Mucosa of descending colon (tissue), 3 donors: ENCODE data around the gene FOXA1. TPM values are rescaled to one million over a fixed set of nuclear protein-coding genes. Genes with fewer than 3 reads are reported as not detected.

Experiments
- ATAC-seq: fragments of 200-7000 bp; cut with Tn5 transposase; one replicate; pipeline ENCODE4 v1.9.1; 2020; ENCODE audit warnings: mild to moderate bottlenecking, moderate library complexity
- DNase-seq, 3 donors: peaks; one replicate each; pipeline ENCODE4 v3.0.0-alpha.2; 2020
- H3K36me3 ChIP-seq: fragments of 200-600 bp; one replicate; pipeline ENCODE4 v1.8.0; 2021; ENCODE audit warnings: low read depth, mild to moderate bottlenecking
- H3K4me1 ChIP-seq: fragments of 200-600 bp; one replicate; pipeline ENCODE4 v1.8.0; 2021; ENCODE audit warnings: low read depth, mild to moderate bottlenecking
- H3K4me3 ChIP-seq: fragments of 200-600 bp; one replicate; pipeline ENCODE4 v1.8.0; 2021; ENCODE audit warnings: mild to moderate bottlenecking
- H3K9me3 ChIP-seq: fragments of 200-600 bp; one replicate; pipeline ENCODE4 v1.8.0; 2021; ENCODE audit warnings: mild to moderate bottlenecking
- intact Hi-C, 2 donors: fragments of 100-400 bp; cut with DNase I in 1 of 2; cut with micrococcal nuclease in 1 of 2; formaldehyde crosslinking; loops; one replicate each; pipeline versions ENCODE4 v1.11.0 to v1.11.1; 2022; cut with DNase I, micrococcal nuclease
- total RNA-seq, 3 donors: library from RNA; stranded (reverse); fragmentation: NEBNext Ultra II Directional in 2 of 3; extraction: Animal tissue kit (Norgen Biotek cat#: 25700) in 2 of 3; gene quantifications; one replicate each; pipeline versions ENCODE4 v1.2.1 to v1.2.4, GENCODE V29; 2021 to 2023
- TF ChIP-seq, protein P1 (sequence below): fragments of 200-600 bp; IDR thresholded peaks from one replicate; pipeline ENCODE4 v1.8.0; 2022; ENCODE audit warnings: antibody characterized with exemption, mild to moderate bottlenecking
- donor health status: DM: no; HTN: no; CAD: no; lungs with moderate emphysema.
- donor health status: DM: no; HTN: no; CAD: no.
- donor health status: DM: no; HTN: yes; CAD: no.

The FOXA1 gene
- total RNA-seq, 3 donors from 2014 or later, result 21.1 to 73.3 (median 64.5) TPM

DNA sequence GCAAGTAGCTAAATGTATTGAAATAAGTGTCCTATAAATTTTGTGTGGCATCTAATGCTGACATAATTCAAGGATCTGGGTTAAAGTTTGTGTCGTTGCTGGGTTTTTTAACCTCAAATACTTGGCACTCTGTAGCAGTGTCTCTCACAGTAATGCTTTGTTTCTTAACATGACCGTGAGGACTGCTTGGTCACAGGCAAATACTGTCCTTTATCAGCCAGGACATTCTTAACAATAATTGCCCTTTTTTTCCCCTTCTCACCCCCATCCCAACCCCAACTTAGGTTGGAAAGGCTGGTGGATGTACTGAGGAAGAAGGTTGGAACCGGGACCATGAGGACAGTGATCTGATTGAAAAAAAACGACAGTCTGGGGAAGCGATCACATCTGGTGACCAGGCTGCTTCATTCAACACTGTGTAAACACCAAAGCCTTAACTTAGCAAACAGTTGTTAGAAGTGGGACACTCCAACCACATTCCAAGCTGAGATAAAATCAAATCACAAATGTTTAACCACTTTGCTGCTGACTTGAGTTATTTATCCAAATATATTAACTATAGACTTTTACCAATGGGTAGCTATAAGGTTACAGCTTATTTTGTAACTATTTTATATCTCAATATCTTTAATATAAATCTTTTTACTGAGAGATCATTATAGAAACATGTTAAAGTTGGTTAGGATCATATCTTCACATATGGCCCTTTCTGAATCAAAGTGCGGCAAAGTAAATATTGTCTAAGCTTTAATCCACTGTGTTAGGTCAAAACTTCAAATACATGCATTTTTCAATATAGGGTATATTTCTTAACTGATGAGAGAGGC, 48.2 kb downstream of the FOXA1 start:
- TF ChIP-seq, protein P1, sequence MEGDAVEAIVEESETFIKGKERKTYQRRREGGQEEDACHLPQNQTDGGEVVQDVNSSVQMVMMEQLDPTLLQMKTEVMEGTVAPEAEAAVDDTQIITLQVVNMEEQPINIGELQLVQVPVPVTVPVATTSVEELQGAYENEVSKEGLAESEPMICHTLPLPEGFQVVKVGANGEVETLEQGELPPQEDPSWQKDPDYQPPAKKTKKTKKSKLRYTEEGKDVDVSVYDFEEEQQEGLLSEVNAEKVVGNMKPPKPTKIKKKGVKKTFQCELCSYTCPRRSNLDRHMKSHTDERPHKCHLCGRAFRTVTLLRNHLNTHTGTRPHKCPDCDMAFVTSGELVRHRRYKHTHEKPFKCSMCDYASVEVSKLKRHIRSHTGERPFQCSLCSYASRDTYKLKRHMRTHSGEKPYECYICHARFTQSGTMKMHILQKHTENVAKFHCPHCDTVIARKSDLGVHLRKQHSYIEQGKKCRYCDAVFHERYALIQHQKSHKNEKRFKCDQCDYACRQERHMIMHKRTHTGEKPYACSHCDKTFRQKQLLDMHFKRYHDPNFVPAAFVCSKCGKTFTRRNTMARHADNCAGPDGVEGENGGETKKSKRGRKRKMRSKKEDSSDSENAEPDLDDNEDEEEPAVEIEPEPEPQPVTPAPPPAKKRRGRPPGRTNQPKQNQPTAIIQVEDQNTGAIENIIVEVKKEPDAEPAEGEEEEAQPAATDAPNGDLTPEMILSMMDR, result no peak
- intact Hi-C loops, result no loop called here
- H3K9me3 ChIP-seq, result no peaks in the 10 kb centered on the region
- peak; percentile 95 for ATAC-seq
- H3K36me3 ChIP-seq, result no peaks in the 10 kb centered on the region
- DNase-seq, result peak in 1 of 3 donors; percentile 44
- H3K4me3 ChIP-seq, result no peak overlapping the region
- H3K4me1 ChIP-seq, result peaks cover 4% of the 10 kb centered on the region

DNA sequence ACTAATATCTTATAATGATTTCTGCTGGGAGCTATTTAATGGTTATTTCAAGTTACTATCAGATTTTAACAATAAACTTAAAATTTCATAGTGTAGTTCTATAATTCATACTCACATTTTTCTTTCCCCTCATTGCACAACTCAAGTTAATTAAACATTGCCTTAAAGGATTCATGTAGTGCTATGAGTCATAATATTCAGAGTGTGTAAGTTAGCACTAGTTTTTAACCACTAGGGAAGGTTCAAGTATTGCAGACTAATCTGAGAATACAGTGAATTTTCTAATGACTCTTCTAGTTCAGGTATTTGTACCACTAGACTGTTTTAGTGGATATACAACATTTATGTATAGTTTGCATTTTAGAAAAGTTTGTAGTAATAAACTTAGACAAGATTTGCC, 49.9 kb downstream of the FOXA1 start:
- intact Hi-C loops, result no loop called here
- Histone ChIP-seq H3K4me3 (no peak overlapping the region), H3K9me3 (no peaks in the 10 kb centered on the region), H3K36me3 (no peaks in the 10 kb centered on the region), H3K4me1 (peaks cover 4% of the 10 kb centered on the region)
- TF ChIP-seq, protein P1, result no peak
- DNase-seq, result no peak
- ATAC-seq, result peak; percentile 44

DNA sequence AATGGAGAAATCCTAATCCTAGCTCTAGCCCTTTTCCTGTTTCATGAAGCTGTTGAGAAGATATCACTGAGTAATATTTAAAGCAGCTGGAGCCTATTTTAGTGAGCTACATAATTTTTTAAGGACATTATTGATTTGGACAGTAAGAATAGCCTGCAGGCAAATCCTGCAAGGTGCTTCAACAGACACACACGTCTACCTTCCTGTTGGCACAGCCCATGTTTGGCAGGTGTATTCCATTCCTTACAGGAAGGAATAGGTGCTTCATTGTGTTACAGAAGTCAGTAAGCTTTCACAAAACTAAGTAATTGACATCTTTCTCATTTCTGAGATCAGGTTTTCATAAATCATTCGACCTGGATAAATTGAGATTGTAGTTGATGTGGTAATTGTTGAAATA, 50.6 kb downstream of the FOXA1 start:
- peaks cover 4% of the 10 kb centered on the region for H3K4me1 ChIP-seq
- TF ChIP-seq, protein P1, result no peak
- intact Hi-C loops, result no loop called here
- DNase-seq (peak in 1 of 3 donors; percentile 42), ATAC-seq (peak; percentile 78)
- H3K36me3 ChIP-seq, result no peaks in the 10 kb centered on the region
- H3K4me3 ChIP-seq, result no peak overlapping the region
- H3K9me3 ChIP-seq, result no peaks in the 10 kb centered on the region

DNA sequence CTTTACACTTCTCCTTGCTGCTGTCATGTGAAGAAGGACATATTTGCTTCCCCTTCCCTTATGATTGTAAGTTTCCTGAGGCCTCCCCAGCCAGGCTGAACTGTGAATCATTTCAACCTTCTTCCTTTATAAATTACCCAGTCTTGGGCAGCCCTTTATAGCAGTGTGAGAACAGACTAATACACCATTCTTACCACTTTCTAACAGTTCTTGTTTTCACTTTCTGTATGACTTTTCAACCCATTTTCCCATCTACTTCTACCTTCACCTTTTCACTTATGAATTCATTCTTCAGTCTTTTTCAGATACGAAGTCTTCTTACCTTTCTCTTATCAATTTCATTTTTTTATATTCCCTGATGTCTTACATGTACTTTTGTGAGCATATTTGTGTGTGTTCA, 55.1 kb downstream of the FOXA1 start:
- Histone ChIP-seq H3K9me3 (no peaks in the 10 kb centered on the region), H3K4me1 (no peaks in the 10 kb centered on the region), H3K36me3 (no peaks in the 10 kb centered on the region), H3K4me3 (no peak overlapping the region)
- no peak for DNase-seq
- ATAC-seq, result no peak
- TF ChIP-seq, protein P1, result no peak
- intact Hi-C loops, result no loop called here

Other genes starting within 250 kb of the FOXA1 start
- gene TTC6, start 380 bp upstream of the FOXA1 start, total RNA-seq, result 1 to 10 TPM; 1.7 to 9.2 (median 4.8) TPM